Vagina (tissue), 2 donors: ENCODE results near the gene CAB39L.
A peak's percentile ranks its signal among the peaks of the same experiment; 100 is the strongest.

Experiments
- CTCF ChIP-seq, 3 experiments: fragments of 450-650 bp in 2 of 3; fragments of 200-600 bp in 1 of 3; sonication (generic) in 1 of 3; IDR thresholded peaks; one replicate each; pipeline ENCODE4 v1.5.1; 2017 to 2019; ENCODE audit warnings: antibody characterized with exemption in 3 of 3, mild to moderate bottlenecking in 2 of 3, moderate library complexity in 2 of 3
- POLR2A ChIP-seq, 2 donors: fragments of 450-650 bp; IDR thresholded peaks; one replicate each; pipeline ENCODE4 v1.6.1; 2017; ENCODE audit warnings: antibody characterized with exemption in 2 of 2, mild to moderate bottlenecking in 2 of 2, moderate library complexity in 2 of 2

- TF ChIP-seq CTCF (IDR thresholded peaks at IDR 0.05) (no peak), POLR2A (IDR thresholded peaks at IDR 0.05) (peak in 1 of 2 donors; percentile 38)
These were observed 896 bp upstream of the CAB39L start for GRCh38 chr13:49444524-49445395.
